Kidney epithelial cell (primary cell): ENCODE measurements around the gene PAPSS2. TPM values are rescaled to one million over a fixed set of nuclear protein-coding genes. Genes with fewer than 3 reads are reported as not detected.
A peak's percentile ranks its signal among the peaks of the same experiment; 100 is the strongest.
"Not testable (repeated sequence)": the region's sequence is repeated elsewhere in the genome, so short reads cannot be mapped to it uniquely, and the experiment has no call there.

ENCODE experiments used
- DNase-seq: peaks from one replicate; pipeline ENCODE4 v3.0.0-alpha.2; 2010; ENCODE audit warnings: low read depth
- H3K27me3 ChIP-seq: 2 replicates; pipeline ENCODE4 v1.6.0; 2011; ENCODE audit warnings: low read length; ENCODE audit not compliant: control insufficient read depth, insufficient read depth
- H3K36me3 ChIP-seq: 2 replicates; pipeline ENCODE4 v1.5.1; 2011; ENCODE audit warnings: low read length; ENCODE audit not compliant: control insufficient read depth, insufficient read depth
- H3K4me3 ChIP-seq: 2 replicates; pipeline ENCODE4 v1.5.1; 2011; ENCODE audit warnings: low read depth, mild to moderate bottlenecking, control low read depth, low read length
- CTCF ChIP-seq: IDR thresholded peaks from 2 replicates; pipeline ENCODE4 v1.5.1; 2011; ENCODE audit warnings: mild to moderate bottlenecking, moderate library complexity, low read length, control low read depth, inconsistent platforms; ENCODE audit not compliant: insufficient read depth, poor library complexity, severe bottlenecking
- total RNA-seq: library from RNA; depleted of rRNA; stranded (reverse); fragments of >200 nt; gene quantifications from 2 replicates; pipeline ENCODE4 v1.2.3, GENCODE V29; 2015

The PAPSS2 gene
- total RNA-seq, 1 donor from 2014 or later, result 11.4 TPM

DNA sequence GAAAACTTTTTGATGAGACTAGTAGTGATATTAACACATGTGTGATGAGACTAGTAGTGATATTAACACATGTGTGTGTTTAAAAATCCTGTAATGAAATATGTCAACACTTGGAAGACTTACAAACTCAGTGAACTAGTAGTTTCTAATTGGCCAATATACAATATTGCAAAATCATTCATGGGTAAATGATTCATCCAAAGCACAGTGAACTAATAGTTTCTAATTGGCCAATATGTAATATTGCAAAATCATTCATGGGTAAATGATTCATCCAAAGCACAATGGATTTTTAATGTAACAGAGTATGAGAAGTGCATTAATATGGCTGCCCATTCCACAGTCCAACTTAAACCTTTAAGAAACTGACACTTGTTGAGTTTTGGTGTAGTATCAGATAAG lies 80.6 kb downstream of the PAPSS2 start:
- Histone ChIP-seq H3K27me3 (no peaks in the 10 kb centered on the region), H3K36me3 (no peaks in the 10 kb centered on the region), H3K4me3 (no peak overlapping the region)
- TF ChIP-seq CTCF, result no peak
- no peak for DNase-seq

DNA sequence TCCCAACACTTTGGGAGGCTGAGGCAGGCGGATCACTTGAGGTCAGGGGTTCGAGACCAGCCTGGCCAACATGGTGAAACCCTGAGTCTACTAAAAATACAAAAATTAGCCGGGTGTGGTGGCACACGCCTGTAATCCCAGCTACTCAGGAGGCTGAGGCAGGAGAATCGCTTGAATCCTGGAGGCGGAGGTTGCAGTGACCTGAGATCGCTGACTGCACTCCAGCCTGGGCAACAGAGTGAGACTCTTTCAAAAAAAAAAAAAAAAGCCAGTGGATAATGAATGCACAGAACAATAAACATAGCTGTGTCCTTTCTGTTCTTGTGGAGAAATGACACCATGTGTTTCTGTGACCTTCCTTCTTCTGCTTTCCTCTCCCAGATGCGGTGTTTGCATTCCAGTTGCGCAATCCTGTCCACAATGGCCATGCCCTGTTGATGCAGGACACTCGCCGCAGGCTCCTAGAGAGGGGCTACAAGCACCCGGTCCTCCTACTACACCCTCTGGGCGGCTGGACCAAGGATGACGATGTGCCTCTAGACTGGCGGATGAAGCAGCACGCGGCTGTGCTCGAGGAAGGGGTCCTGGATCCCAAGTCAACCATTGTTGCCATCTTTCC lies 83.4 kb downstream of the PAPSS2 start:
- H3K4me3 ChIP-seq, H3K36me3 ChIP-seq, DNase-seq, H3K27me3 ChIP-seq: not testable (repeated sequence)

DNA sequence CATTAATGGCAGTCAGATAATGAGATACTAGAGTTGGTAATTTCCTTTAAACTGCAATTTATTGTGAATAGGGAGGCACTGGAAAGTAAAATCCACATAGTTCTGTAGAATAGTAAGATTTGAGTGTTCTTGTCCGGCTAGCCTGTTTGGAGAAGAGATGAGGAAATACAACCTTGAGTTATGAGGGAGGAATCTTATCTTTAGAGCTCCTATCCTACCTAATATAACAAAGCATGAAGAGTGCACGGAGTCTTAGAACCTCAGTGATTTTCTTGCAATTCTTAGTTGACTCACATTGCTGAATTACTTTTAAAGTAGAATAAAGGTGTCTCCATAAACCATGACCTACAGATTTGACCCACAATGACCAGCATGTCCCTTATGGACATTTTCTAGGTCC lies 84.9 kb downstream of the PAPSS2 start:
- Histone ChIP-seq H3K27me3 (no peaks in the 10 kb centered on the region), H3K4me3 (no peak overlapping the region), H3K36me3 (no peaks in the 10 kb centered on the region)
- no peak for DNase-seq
- no peak for TF ChIP-seq CTCF

- Histone ChIP-seq H3K27me3 (no peaks in the 10 kb centered on the region), H3K36me3 (no peaks in the 10 kb centered on the region), H3K4me3 (no peak overlapping the region)
- DNase-seq, result no peak
- TF ChIP-seq CTCF, result no peak
Measured at GRCh38 chr10:87746911-87747310, 87.2 kb downstream of the PAPSS2 start.

DNA sequence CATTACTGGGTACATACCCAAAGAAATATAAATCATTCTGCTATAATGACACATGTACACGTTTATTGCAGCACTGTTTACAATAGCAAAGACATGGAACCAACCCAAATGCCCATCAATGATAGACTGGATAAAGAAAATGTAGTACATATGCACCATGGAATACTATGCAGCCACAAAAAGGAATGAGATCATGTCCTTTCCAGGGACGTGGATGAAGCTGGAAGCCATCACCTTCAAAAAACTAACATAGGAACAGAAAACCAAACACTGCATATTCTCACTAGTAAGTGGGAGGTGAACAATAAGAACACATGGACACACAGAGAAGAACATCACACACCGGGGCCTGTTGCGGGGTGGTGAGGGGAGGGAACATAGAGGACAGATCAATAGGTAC lies 88.6 kb downstream of the PAPSS2 start:
- DNase-seq, H3K36me3 ChIP-seq, H3K4me3 ChIP-seq, H3K27me3 ChIP-seq: not testable (repeated sequence)

GRCh38 chr10:87750001-87750671 lies 90.5 kb downstream of the PAPSS2 start:
- TF ChIP-seq CTCF, result no peak
- no peaks in the 10 kb centered on the region for H3K36me3 ChIP-seq
- peak; percentile 39 for DNase-seq

DNA sequence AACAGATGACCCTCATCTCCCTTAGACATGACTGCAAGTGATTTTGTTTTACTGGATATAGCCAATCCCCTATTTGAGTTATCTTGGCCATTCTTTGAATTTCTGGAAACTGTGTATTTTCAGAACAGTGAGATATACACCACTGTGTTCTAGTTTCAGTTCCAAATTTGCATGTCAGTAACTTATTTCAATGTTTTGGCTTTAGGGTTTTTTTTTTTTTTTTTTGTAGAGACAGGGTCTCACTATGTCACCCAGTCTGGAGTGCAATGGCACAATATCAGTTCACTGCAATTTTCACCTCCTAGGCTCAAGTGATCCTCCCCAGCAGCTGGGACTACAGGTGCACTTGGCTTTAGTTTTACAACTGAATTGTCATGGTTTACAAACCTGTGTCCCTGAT lies 91.1 kb downstream of the PAPSS2 start:
- Histone ChIP-seq H3K27me3 (no peaks in the 10 kb centered on the region), H3K4me3 (no peak overlapping the region), H3K36me3 (no peaks in the 10 kb centered on the region)
- no peak for DNase-seq
- TF ChIP-seq CTCF, result no peak

More at GRCh38 chr10:87750001-87750671, 90.5 kb downstream of the PAPSS2 start:
- Histone ChIP-seq H3K27me3 (no peaks in the 10 kb centered on the region), H3K4me3 (no peak overlapping the region)
